ENCODE measurements around the gene OR7D4. TPM values are rescaled to one million over a fixed set of nuclear protein-coding genes. Genes with fewer than 3 reads are reported as not detected.

Gene OR7D4
- total RNA-seq: not detected in 2 replicates

DNA sequence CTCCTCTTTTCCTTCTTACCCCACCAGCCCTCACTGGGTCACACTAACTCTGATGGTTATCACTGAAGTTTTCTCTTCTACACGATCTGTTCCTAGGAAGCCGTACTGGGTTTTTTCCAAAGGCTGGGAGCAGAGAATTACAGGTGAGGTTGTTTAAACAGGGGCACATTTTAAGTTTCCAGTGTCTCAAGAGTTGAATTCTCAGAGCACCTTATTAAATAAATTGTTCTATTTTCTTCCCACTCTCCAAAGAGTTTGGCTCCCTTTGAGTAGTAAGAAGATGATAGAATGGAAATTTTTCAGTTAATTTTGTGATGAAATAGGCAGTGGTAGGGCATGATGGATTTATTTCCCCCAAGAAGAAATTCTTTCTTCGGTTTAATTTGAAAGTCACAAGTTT is at the start of gene OR7D4:
OR7D4 (minus strand) TSS at position 101 of the 400 bp plus-strand sequence. CDS start 4,752 bp downstream, outside the sequence.

DNA sequence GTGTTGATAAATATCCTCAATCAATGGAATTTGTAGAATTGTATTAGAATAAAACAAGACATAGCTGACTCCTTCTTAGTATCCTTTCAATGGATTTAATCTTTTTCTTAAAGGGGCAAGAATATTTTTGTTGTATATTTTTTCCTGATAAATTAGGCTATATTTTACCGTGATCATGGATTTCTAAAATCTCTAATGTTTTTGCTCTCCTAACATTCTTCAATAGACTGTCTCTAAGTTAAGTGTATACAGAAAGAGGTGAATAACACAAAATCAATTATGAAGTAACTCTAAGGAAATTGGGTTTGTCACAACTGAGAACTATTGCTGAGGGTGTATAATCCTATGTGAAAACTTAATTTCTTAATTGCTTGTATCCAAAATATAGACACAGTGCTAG is 31.2 kb upstream of the OR7D4 start, which contains the start of gene OR7E24:
OR7E24 (plus strand) TSS at position 301 of the 400 bp plus-strand sequence. CDS start 114 bp downstream, outside the sequence.

DNA sequence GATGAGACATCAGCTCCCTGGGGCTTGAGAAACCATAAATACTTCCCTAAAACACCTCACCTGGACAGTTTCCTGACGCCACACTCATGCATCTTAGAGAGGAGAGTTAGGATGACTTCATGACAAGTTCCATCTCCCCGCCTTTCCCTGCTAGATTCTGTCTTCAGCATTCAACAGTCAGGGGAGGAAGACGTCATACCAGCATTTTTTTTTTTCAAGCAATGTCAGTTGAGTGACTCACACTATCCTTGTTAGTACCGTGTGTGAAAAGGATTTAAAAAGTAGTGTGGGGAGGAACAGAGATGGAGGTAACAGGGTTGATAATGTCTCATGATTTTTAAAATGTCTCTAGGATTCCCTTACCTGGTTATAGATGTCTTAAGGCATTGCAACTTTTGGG is 40.5 kb downstream of the OR7D4 start, which contains the start of gene OR7D2:
OR7D2 (plus strand) TSS at position 79 of the 400 bp plus-strand sequence. CDS start 6,803 bp downstream, outside the sequence.

Other genes starting within 250 kb of the OR7D4 start
- not detected in 2 replicates for gene MUC16, start 209.2 kb downstream of the OR7D4 start, total RNA-seq
- gene OR1M1, start 132.5 kb downstream of the OR7D4 start, total RNA-seq: not detected in 2 replicates
- not detected in 2 replicates for gene OR7G2, start 112.1 kb downstream of the OR7D4 start, total RNA-seq
- gene OR7G1, start 103.8 kb downstream of the OR7D4 start, total RNA-seq: not detected in 2 replicates
- gene OR7G3, start 92.6 kb downstream of the OR7D4 start, total RNA-seq: not detected in 2 replicates
- gene ZNF317, start 79.2 kb downstream of the OR7D4 start, total RNA-seq: 12.2 and 14.6 TPM in 2 replicates
- not detected in 2 replicates for gene OR7D2, start 40.6 kb downstream of the OR7D4 start, total RNA-seq
- gene OR7E24, start 31.3 kb upstream of the OR7D4 start, total RNA-seq: not detected in 2 replicates
- gene ZNF699, start 90.2 kb upstream of the OR7D4 start, total RNA-seq: 5.8 and 6.2 TPM in 2 replicates
- gene ZNF559, start 104.6 kb upstream of the OR7D4 start, total RNA-seq: 10.7 and 11.9 TPM in 2 replicates
- gene ZNF177, start 143.4 kb upstream of the OR7D4 start, total RNA-seq: 0.97 and 1.7 TPM in 2 replicates
- 7.1 and 9.7 TPM in 2 replicates for gene ZNF266, start 216.0 kb upstream of the OR7D4 start, total RNA-seq

Data from epithelial cell of umbilical artery (primary cell).